ENCODE measurements around the gene INPP5A. TPM values are rescaled to one million over a fixed set of nuclear protein-coding genes. Genes with fewer than 3 reads are reported as not detected.

The INPP5A gene
- total RNA-seq, 1 donor from 2014 or later = 45.2 TPM

DNA sequence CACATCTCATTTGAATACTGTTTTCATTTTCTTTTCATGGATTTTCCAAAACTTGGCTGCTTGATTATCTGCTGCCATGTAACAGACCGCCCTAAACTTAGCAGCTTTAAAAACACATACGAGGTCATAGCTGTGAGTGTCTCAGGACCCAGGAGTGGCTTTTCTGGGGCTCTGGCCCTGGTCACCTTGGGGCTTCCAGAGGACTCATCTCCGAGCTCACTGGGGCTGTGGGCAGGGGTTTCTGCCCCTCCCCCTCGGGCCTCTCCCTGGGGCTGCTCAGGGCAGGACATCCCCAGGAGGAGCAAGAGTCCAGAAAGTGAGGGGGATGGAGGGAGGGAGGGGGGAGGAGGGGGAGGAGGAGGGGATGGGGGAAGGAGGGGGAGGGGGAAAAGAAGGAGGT lies 171.3 kb downstream of the INPP5A start:
- no peak overlapping the region for H3K4me3 Mint-ChIP-seq (ENCODE audit: unreplicated experiment)
- no peak for TF ChIP-seq CTCF (IDR thresholded peaks at IDR 0.05; ENCODE audit: unreplicated experiment)
- DNase-seq (ENCODE audit: low spot score) = no peak
- peaks cover 47% of the 10 kb centered on the region for H3K36me3 Mint-ChIP-seq (ENCODE audit: low read depth, unreplicated experiment)
- H3K9me3 Mint-ChIP-seq (ENCODE audit: unreplicated experiment) = peaks cover 10% of the 10 kb centered on the region
- no peak overlapping the region for H3K27ac Mint-ChIP-seq (ENCODE audit: unreplicated experiment)
- H3K4me1 Mint-ChIP-seq (ENCODE audit: unreplicated experiment) = peaks cover 12% of the 10 kb centered on the region
- H3K27me3 Mint-ChIP-seq (ENCODE audit: unreplicated experiment) = peaks cover 22% of the 10 kb centered on the region

GRCh38 chr10:132709471-132709951 lies 171.9 kb downstream of the INPP5A start:
- Mint-ChIP-seq H3K4me1 (ENCODE audit: unreplicated experiment) (peaks cover 12% of the 10 kb centered on the region), H3K36me3 (ENCODE audit: low read depth, unreplicated experiment) (peaks cover 44% of the 10 kb centered on the region), H3K27me3 (ENCODE audit: unreplicated experiment) (peaks cover 21% of the 10 kb centered on the region), H3K27ac (ENCODE audit: unreplicated experiment) (no peak overlapping the region), H3K4me3 (ENCODE audit: unreplicated experiment) (no peak overlapping the region), H3K9me3 (ENCODE audit: unreplicated experiment) (peaks cover 10% of the 10 kb centered on the region)
- DNase-seq (ENCODE audit: low spot score) = no peak
- TF ChIP-seq CTCF (IDR thresholded peaks at IDR 0.05; ENCODE audit: unreplicated experiment) = no peak

GRCh38 chr10:132710036-132710686 lies 172.6 kb downstream of the INPP5A start:
- TF ChIP-seq CTCF (IDR thresholded peaks at IDR 0.05; ENCODE audit: unreplicated experiment) = no peak
- DNase-seq (ENCODE audit: low spot score) = no peak
- peaks cover 12% of the 10 kb centered on the region for H3K4me1 Mint-ChIP-seq (ENCODE audit: unreplicated experiment)
- H3K36me3 Mint-ChIP-seq (ENCODE audit: low read depth, unreplicated experiment) = peaks cover 43% of the 10 kb centered on the region
- H3K4me3 Mint-ChIP-seq (ENCODE audit: unreplicated experiment) = peak overlapping the region; percentile 43
- peaks cover 10% of the 10 kb centered on the region for H3K9me3 Mint-ChIP-seq (ENCODE audit: unreplicated experiment)
- H3K27ac Mint-ChIP-seq (ENCODE audit: unreplicated experiment) = no peak overlapping the region
- peaks cover 21% of the 10 kb centered on the region for H3K27me3 Mint-ChIP-seq (ENCODE audit: unreplicated experiment)

DNA sequence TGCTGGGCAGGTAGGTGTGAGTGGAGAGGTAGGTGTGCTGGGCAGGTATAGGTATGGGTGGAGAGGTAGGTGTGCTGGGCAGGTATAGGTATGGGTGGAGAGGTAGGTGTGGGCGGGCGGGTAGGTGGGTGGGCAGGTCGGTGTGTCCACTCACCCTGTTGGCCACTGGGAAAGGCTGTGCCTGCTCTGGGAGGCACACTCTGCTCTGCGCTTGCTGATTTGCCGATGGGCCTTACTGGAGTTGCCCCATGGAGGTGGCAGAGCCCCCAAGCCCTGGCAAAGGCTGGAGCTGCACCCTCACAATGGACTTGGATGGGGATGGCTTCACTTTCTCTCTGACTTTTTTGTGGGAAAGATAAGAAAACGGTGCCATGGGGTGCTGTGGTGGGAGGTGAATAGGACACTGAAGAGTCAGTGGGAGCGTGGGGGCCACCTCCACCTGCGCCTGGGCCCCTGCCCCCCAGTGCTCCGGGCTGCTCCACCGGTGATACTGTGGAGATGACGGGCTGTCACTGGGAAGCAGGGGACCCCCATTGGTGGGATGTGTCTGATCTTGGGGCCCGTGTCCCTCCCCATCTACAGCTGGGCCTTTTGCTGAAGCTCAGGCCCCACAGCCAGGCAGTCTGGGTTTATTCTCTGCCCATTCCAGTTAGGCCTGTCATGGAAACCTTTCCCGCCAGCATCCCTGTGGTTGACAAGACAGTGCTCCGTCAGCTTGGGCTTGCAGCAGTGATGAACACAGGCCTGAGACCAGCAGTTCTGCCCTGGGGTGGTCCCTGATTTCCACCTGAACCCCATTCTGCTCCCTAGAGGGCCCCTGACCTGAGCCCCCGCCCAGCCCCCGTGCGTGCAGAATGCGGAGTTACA lies 173.4 kb downstream of the INPP5A start:
- TF ChIP-seq CTCF (IDR thresholded peaks at IDR 0.05; ENCODE audit: unreplicated experiment) = no peak
- Mint-ChIP-seq H3K4me1 (ENCODE audit: unreplicated experiment) (peaks cover 12% of the 10 kb centered on the region), H3K36me3 (ENCODE audit: low read depth, unreplicated experiment) (peaks cover 39% of the 10 kb centered on the region), H3K27ac (ENCODE audit: unreplicated experiment) (no peak overlapping the region), H3K9me3 (ENCODE audit: unreplicated experiment) (peaks cover 6% of the 10 kb centered on the region), H3K27me3 (ENCODE audit: unreplicated experiment) (peaks cover 21% of the 10 kb centered on the region), H3K4me3 (ENCODE audit: unreplicated experiment) (peak overlapping the region; percentile 43)
- no peak for DNase-seq (ENCODE audit: low spot score)

Data from endothelial cell (in vitro differentiated cells).